ENCODE data around the gene PPFIBP2. TPM values are rescaled to one million over a fixed set of nuclear protein-coding genes. Genes with fewer than 3 reads are reported as not detected.

The PPFIBP2 gene
- total RNA-seq, 4 donors from 2014 or later = 28.1 to 61.1 (median 49.4) TPM

GRCh38 chr11:7571640-7572000, 57.8 kb downstream of the PPFIBP2 start:
- DNase-seq = no peak
- TF ChIP-seq POLR2A (IDR thresholded peaks at IDR 0.05) (no peak), CTCF (IDR thresholded peaks at IDR 0.05) (peak; percentile 62 to 96 (median 92))
- peaks cover 0 to 6% (median 0%) of the 10 kb centered on the region in 4 donors for H3K27me3 ChIP-seq
- intact Hi-C loops (cut with DNase I) = loop anchor here (5.0 kb wide), 1 partner anchor 86 kb away; no protein-coding TSS in a partner anchor
- H3K4me1 ChIP-seq = peaks cover 24 to 74% (median 25%) of the 10 kb centered on the region in 3 donors
- 10 to 11% methylated on average over 2 to 4 of the region's 4 CpGs for WGBS, 2 donors
- peak overlapping the region; percentile 38 to 71 (median 62) for H3K27ac ChIP-seq
- H3K9me3 ChIP-seq = no peaks in the 10 kb centered on the region
- H3K36me3 ChIP-seq = peaks cover 0 to 30% (median 0%) of the 10 kb centered on the region in 3 donors
- H3K4me3 ChIP-seq = no peak overlapping the region

- TF ChIP-seq CTCF (IDR thresholded peaks at IDR 0.05) (peak in 1 of 6 experiments; percentile 19), POLR2A (IDR thresholded peaks at IDR 0.05) (no peak)
- intact Hi-C loops (cut with DNase I) = loop anchor here (5.0 kb wide), 1 partner anchor 85 kb away; no protein-coding TSS in a partner anchor
- Histone ChIP-seq H3K9me3 (no peaks in the 10 kb centered on the region), H3K27ac (peak overlapping the region; percentile 38 to 71 (median 62)), H3K4me1 (peaks cover 29 to 79% (median 31%) of the 10 kb centered on the region in 3 donors), H3K27me3 (peaks cover 0 to 6% (median 0%) of the 10 kb centered on the region in 4 donors), H3K4me3 (no peak overlapping the region), H3K36me3 (peaks cover 0 to 24% (median 0%) of the 10 kb centered on the region in 3 donors)
- WGBS, 2 donors = 66 to 76% methylated on average over 4 of the region's 4 CpGs
- DNase-seq = no peak
Observed at GRCh38 chr11:7572001-7572712, 58.4 kb downstream of the PPFIBP2 start.

- intact Hi-C loops (cut with DNase I) = loop anchor here (5.0 kb wide), 1 partner anchor 84 kb away; no protein-coding TSS in a partner anchor
- no peak for DNase-seq
- peaks cover 0 to 14% (median 0%) of the 10 kb centered on the region in 3 donors for H3K36me3 ChIP-seq
- no peak overlapping the region for H3K27ac ChIP-seq
- no peak overlapping the region for H3K4me3 ChIP-seq
- no peaks in the 10 kb centered on the region for H3K9me3 ChIP-seq
- peaks cover 0 to 6% (median 0%) of the 10 kb centered on the region in 4 donors for H3K27me3 ChIP-seq
- TF ChIP-seq CTCF (IDR thresholded peaks at IDR 0.05) (no peak), POLR2A (IDR thresholded peaks at IDR 0.05) (no peak)
- H3K4me1 ChIP-seq = peaks cover 40 to 90% (median 40%) of the 10 kb centered on the region in 3 donors
Observed at GRCh38 chr11:7573193-7573557, 59.4 kb downstream of the PPFIBP2 start.

- TF ChIP-seq POLR2A (IDR thresholded peaks at IDR 0.05) = no peak
- no peak for TF ChIP-seq CTCF (IDR thresholded peaks at IDR 0.05)
- no peak for DNase-seq
Observed at GRCh38 chr11:7573558-7574296, 59.9 kb downstream of the PPFIBP2 start.

More at GRCh38 chr11:7573558-7574296, 59.9 kb downstream of the PPFIBP2 start:
- Histone ChIP-seq H3K9me3 (no peaks in the 10 kb centered on the region), H3K27me3 (peaks cover 0 to 6% (median 0%) of the 10 kb centered on the region in 4 donors), H3K4me1 (peaks cover 43 to 94% (median 45%) of the 10 kb centered on the region in 3 donors), H3K27ac (no peak overlapping the region), H3K4me3 (no peak overlapping the region), H3K36me3 (peaks cover 0 to 9% (median 0%) of the 10 kb centered on the region in 3 donors)
- intact Hi-C loops (cut with DNase I) = loop anchor here (5.0 kb wide), 1 partner anchor 84 kb away; no protein-coding TSS in a partner anchor
- 78 to 84% methylated on average over 6 to 7 of the region's 9 CpGs for WGBS, 2 donors

All from esophagus squamous epithelium (tissue), 5 donors.